GM21786 (cell line): Measurements from ENCODE around the gene RABGAP1L.
A peak's percentile ranks its signal among the peaks of the same experiment; 100 is the strongest.

Experiments
- ATAC-seq: cut with Tn5 transposase; IDR thresholded peaks from one replicate; pipeline ENCODE4 v1.9.1; 2021; ENCODE audit not compliant: unreplicated experiment

The RABGAP1L gene

DNA sequence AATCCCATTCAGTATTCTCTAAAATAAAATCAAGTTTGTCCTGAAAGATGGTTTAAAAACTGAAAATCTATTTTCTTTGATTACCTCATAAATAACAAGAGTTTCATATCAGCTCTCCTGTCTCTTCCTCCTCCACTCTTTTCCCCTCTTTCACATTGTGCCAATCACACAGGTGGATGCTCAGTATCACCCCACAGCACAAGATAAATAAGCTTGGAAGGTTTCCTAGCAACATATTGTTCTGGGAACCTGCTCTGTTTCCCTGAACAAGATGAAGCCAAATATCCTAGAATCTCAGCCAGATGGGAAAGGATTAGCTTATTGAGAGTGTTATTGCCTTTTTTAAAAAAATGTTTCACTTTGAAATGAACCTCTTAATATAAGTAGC is 794.7 kb downstream of the RABGAP1L start:
- ATAC-seq: peak; percentile 27

DNA sequence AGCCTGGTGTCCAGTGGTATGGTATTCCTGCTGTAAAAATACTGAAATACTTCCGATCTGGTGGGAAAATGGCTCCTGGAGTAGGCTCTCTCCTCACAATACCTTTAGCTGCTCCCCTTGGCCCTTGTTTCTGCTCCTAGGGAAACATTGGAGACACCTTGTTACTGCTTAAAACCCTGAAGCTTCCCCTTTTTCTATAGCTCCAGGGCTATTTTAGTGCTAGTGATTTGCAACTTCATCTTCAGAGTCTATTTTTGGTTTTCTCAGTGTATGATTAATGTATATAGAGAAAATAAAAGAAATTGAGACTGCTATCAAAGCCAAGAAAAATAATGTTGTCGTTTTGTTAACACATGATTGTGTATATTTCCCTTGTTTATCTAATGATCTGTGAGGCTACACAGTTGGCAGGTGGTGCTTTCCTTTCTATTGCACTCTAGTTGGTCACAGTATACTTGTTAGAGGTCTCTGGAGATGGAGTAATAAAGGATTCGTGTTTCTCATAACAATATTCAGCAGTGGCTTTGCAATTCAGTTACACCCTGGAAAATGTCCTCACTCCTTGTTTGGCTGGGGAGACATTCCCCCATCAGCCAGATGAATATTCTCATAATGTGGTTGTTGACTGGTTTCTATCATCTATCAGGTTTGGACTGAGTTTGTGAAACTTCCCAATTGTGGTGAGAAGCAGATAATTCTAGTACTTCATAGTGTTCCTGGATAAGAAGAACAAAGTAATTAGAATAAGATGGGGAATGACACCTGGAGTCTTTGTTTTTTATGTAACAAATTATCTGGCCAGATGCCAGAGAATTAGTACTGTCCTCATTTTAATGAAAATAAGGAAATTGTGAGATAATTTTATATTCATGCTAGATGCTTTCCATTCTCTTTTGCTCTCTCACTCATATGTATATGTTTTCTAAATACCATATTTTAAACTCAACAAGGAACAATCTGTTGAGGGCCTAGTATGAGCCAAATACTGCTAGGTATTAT is 795.6 kb downstream of the RABGAP1L start:
- no peak for ATAC-seq

DNA sequence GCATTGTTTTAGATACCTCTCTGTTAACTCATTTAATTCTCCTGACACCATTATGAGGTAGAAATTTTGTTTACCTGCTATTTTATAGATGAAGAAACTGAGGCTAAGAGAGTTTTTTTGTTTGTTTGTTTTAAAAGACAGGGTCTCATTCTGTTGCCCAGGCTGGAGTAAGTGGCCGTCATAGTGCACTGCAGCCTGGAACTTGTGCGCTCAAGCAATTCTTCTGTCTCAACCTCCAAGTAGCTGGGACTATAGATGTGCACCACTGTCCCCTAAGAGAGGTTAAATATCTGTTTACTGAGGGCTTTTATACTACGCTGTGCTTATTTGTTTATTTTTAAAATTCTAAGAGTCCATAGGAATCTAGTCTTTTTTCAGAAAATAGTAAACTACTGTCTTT is 796.8 kb downstream of the RABGAP1L start:
- ATAC-seq: no peak

DNA sequence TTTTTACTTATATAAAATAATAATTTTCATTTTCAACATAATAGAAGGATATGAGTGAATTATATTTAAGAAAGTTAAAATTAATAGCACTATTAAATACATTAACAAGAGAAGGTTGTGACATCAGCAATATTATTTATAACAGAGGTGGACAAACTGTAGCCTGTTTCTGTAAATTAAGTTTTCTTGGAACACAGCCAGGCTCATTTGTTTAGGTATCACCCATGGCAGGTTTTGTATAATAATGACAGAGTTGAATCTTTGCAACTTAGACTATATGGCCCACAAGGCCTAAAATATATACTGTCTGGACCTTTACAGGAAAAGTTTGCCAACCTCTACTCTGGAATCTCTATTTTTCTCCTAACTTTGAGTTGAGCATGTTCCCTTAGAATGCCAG is 797.7 kb downstream of the RABGAP1L start:
- no peak for ATAC-seq

DNA sequence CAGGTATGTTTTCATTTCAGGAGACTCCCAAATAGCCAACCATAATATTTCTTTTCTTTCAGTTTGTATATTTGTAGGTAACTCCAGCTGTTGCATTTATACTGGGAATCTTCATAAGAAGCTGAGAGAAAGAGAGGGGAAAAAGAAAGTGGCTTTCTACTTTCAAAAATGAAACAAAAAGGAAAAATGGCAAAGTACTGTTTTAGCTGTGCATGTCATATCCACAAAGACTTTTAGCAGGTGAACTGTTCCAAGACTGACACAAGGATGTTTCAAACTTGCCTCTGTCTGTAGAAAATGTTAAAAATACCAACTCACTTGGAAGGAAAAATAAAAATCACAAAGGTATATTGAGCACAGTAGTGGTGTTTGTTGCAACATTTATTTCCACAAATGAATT is 798.5 kb downstream of the RABGAP1L start:
- no peak for ATAC-seq

DNA sequence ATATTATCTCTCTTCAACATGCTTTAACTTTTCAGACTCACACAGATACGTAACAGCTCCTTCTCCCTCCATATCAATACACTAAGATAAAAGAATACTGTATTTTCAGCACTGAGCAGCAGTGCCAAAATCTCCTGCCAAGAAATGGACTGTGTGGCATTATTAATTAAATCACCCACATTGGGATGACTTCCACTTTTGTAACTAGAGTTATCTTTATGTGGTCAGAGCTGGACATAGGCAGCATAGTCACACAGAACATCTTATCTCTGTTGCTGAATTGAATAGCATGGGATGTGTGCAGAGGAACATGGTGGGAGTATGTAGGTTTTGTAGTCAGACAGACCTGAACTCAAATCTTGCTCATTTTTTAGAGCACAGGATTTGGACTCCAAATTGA is 799.1 kb downstream of the RABGAP1L start:
- no peak for ATAC-seq

DNA sequence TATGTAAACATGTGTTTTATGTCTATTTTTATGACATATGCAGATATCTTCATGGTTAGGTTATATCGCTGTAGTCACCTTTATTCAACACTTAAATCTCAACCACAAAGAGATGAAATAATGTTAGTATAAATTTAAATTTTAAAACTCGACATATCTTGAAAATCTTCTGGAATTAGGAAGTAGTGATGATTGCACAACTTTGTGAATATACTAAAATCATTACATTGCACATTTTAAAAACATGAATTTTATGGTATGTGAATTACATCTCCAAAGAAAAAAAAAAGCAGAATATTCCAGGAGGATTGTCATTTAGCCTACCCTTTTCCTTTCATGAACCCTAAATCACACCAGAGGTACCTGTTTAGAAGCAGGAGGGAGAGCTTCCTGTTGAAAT is 801.0 kb downstream of the RABGAP1L start:
- ATAC-seq: no peak

DNA sequence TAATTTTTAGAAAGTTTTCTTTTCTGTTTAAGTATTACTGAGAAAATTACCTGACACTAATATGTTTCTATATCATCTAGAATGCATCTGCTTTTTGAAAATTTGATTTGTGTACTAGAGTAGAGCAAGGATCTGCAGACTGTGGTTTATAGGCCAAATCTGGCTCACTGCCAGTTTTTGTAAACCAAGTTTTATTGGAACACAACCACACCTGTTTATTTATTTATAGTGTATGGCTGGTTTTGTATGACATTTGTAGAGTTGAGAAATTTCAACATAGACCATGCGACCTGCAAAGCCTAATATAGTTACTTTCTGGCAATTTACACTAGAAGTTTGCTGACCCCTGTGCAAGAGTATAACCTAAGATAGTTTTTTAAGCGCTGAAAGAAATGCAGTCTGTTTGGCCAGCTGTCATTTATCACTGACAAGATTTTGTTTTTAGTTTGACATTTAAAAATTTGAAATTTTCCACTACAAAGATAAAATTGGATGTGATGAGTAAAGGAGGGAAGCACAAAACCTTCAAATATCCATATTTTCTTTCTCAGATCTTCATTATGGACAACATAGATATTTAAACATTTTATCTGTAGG is 804.3 kb downstream of the RABGAP1L start:
- no peak for ATAC-seq

DNA sequence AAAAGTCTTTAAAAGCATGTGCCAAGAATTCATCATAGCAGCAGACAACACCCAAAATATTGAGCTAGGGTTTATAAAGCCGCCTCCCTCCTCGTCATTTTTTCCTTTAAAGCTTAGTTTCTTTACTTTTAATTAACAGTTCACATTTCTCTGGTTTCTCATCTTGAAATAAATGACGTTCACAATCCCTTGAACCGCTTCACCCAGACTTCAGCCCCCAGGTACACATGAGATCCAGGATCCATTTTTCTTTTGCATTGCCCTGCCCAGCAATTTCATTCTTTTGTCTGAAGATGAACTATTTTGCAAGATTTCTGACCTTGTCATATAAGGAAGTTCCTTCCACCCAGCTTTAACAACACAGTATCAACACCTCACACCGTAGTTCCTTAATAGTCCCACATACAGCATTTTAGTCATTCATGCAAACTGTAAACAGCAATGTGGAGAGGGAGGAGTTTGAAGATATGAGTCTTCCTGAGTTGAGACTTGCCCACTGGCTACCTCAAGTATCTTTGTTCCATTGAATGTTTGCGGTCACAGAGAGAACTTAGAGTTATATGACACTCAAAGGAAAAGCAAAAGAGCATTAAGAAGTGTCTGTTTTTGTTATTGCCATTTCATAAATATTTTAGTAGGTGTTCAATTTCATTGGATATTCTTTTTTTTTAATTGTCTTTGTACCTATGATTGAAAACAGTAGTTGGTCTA is 805.1 kb downstream of the RABGAP1L start:
- no peak for ATAC-seq

DNA sequence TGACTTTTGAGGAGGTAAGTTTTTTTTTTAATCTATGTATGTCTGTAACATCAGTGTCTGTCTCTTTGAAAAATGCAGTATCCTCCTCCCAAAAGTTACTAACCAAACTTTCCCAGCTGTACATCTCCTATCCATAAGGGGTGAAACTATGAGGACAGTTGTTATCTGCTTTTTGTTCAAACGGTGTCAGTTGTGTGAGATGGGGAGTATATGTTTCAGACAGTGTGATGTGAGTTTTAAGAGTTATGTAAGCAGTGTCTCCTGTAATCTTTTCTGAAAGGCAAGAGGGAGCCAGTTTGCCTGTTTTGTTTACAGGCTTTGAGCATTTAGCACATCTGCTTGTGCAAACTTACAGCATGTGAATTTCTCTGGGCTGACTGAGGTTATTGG is 805.6 kb downstream of the RABGAP1L start:
- ATAC-seq: no peak

DNA sequence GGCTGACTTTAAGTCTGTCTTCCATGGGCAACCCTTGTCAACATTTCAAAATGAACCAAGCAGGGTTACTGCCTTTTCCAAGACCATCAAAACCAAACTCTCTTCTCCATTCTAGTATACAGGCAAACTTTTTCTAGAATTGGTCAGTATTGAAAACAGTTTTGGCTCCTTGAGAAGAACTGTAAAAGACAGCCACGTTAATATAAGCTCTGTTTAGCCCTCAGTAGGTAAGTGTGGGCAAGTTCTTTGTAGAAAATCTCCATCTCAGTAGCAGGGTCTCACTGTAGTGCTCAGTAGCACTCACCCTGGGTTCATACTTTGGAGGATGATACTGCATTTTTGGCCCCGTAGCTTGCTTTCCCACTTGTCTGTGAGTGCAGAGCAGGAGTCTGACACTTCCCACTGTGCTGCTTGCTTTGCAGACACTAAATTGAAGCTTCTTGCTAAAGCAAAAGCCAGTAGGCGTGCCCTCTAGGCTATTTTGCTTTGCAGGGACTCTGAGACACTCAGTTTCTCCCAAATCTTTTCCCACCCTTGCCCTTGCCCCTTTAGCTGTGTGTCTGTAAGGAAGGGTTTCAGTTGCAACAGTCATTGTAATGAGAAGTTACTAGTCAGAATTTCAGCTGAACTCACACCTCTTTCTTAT is 806.2 kb downstream of the RABGAP1L start:
- ATAC-seq: no peak

DNA sequence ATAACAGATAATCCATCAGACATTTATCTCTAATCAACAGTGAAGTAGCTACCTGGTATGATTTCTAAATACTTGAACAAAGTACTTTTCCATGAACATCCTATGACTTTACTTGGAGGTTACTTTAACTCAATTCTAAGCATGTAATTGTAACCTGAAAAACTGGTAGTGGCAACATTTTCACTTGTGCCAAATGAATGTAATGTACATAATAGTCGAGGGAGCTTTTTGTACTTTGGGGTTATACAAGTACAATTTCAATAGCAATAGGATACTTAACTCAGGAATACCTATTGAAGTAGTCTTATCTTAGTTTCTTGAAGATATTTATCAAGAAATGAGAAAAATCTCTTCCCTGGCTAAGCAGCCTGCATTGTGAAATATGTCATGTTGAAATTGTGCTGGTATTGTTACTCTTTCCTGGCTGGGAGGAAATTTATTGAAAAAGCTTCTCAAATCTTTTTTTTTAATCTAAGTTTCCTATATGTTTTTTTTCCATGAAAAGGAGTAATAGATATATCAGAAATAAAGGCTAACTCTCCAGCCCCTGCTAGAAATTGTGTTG is 806.8 kb downstream of the RABGAP1L start:
- ATAC-seq: no peak

DNA sequence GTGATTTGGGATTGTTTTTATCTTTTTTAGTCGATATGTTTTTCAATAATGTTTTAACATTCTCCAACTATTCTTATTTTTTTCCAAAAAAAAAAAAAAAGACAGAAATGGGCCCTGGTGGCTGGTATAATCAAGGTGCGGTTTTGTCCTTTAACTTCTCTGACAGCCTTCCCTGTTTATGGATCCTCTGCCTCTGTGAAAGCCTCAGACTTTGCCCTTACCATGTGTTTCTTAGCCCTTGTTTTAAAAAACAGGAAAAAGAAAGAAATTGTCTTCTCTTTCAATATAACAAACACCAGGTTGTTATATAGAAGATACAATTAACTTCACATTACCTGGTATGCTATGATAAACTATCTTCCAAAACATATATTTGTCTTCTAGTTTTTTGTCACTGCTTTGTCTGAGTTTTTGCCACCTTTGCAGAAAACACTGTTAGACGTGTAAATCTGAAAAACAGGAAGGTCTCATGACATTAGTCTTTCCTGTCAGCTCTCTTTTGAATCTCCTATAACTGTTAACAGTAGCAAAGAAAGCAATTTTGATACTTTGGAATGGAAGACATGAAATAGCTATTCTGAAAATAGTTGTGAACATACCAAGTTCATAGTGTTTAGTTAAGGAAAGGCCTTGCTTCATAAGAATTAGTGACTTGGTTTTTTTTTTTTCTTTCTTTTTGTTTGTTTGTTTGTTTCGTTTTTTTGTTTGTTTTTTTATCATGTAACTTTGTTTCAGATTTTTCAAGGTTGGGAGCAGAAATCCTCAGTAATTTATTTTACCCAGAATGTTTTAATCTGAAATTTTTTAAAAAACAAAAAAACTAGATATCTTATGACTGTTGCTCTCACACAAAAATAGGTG is 808.8 kb downstream of the RABGAP1L start:
- ATAC-seq: no peak

DNA sequence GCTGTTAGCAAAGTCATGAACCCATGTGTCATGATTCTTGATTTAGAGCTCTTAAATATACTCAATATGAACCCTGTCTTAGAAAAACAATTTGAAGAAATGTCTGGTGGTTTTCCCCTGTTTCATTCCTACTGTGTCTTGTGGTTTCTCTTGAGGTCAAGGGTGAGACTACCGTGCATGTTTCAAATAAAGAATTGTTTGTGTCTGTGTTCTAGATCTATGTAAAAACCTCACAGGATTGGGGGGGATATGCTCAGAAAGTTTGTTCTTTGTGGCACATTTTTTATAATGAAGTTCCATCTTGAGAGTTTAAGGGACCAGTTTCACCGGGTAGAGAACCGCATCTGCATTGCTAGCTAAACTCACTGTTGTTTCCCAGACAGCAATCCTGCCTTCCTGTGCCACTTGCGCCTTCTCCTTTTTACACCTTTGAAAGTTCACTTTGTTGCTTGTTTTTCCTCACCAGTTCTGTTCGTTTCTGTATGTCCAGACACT is 809.5 kb downstream of the RABGAP1L start:
- ATAC-seq: peak; percentile 84

DNA sequence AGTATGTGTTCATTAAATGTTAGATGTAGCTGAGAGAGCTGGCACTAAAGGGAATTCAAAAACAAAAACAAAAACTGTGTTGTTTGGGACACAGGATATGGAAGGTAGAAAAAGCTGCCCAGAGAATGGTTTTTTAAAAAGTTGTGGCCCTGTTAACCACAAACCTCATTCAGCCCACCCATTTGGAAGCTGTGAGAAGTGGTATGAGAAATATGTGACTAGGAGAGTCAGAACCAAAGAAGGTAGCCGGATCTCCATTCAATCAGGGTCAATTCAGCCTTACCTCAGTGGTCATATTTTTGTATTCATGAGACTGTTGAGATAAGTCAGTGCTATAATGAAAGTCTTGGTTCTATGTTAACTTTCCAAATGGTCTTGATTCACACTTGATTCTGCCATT is 810.7 kb downstream of the RABGAP1L start:
- no peak for ATAC-seq

DNA sequence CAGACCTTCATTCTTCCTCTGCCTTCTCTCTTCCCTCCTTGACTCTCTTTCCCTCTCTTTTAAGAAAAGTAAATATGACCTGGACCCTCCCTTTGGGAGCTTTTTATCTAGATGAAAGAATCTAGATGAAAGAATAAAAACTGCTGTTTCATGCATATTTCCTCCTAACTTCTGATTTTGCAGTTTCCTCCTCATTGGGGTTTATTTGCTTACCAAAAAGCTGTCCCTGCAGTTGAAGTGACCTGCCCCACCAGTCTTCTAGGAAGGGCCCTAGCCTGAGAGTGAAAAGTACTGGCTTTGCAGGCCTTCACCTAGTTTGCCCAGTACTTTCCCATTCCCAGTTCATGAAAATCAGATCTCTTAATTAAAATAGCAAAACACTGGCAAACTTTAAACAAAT is 812.1 kb downstream of the RABGAP1L start:
- no peak for ATAC-seq

DNA sequence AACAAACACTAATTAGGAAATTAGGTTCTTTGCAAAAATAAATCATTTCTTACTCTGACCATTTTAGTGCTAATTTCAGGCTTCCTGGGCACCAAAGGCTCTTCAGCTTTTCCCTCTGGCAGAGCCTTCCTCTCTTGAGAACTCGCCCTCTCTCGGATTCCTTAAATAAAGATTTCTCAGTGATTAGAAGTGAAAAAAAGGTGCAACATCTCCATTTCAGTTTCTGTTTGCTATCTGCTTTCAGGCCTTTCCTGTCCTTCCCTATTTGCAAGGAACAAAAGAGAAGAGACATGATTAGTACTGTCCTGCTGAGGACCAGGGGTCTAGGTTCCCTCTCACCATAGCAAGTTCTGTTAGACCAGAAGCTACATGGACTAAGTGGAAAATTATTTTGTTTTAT is 812.6 kb downstream of the RABGAP1L start:
- no peak for ATAC-seq

DNA sequence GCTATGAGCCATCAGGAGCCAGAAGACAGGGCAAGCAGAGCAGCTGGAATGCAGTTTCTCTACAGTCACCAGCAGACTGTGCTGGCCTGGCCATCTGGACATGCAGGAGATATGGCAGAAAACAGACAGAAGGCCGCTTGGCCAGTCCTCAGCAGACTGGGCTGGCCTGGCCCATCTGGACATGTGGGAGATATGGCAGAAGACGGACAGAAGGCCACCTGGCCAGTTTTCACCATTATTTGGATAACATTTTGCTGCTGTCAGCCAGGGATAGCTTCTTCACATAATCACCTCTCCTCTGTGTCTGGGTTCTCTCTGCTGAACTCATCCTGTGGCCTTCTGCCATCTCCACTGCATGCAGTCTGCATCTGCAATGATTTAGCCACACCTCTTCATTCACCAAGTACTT is 815.4 kb downstream of the RABGAP1L start:
- no peak for ATAC-seq

DNA sequence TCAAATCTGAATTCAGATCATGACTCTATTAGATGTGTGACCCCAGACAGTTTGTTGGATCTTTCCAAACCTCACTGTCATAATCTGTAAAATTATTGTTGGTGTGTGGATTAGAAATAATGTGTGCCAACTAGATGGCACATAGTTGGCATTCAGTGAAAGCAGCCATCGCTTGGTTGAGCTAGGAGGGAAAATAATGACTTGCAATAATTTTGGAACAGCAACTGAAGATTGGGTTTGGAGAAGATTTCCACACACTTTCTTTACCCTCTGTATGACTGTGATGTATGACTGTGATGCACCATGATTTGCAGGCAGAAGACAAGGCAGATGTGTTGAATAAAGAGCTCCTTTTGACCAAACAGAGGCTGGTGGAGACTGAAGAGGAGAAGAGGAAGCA is 816.4 kb downstream of the RABGAP1L start:
- no peak for ATAC-seq
